Measurements from ENCODE around the gene ADAMTS3. TPM values are rescaled to one million over a fixed set of nuclear protein-coding genes. Genes with fewer than 3 reads are reported as not detected.

ADAMTS3 gene
- total RNA-seq, 1 donor from 2014 or later, result 11.0 TPM

GRCh38 chr4:72449705-72450104 lies 119.3 kb downstream of the ADAMTS3 start:
- Mint-ChIP-seq H3K36me3 (no peaks in the 10 kb centered on the region), H3K27me3 (ENCODE audit: low read depth) (no peaks in the 10 kb centered on the region)
- TF ChIP-seq CTCF (IDR thresholded peaks at IDR 0.05; ENCODE audit: unreplicated experiment), result no peak

GRCh38 chr4:72448231-72448630 lies 120.8 kb downstream of the ADAMTS3 start:
- H3K27me3 Mint-ChIP-seq (ENCODE audit: low read depth), result no peaks in the 10 kb centered on the region
- H3K9me3 Mint-ChIP-seq, result no peaks in the 10 kb centered on the region
- no peaks in the 10 kb centered on the region for H3K4me1 Mint-ChIP-seq
- no peak for TF ChIP-seq CTCF (IDR thresholded peaks at IDR 0.05; ENCODE audit: unreplicated experiment)
- H3K4me3 Mint-ChIP-seq, result no peak overlapping the region
- DNase-seq (ENCODE audit: low spot score in 2 of 2, unreplicated experiment in 2 of 2), result no peak
- no peaks in the 10 kb centered on the region for H3K36me3 Mint-ChIP-seq
- no peak overlapping the region for H3K27ac Mint-ChIP-seq

More at GRCh38 chr4:72449705-72450104, 119.3 kb downstream of the ADAMTS3 start:
- Mint-ChIP-seq H3K27ac (no peak overlapping the region), H3K4me3 (no peak overlapping the region), H3K9me3 (no peaks in the 10 kb centered on the region), H3K4me1 (no peaks in the 10 kb centered on the region)
- DNase-seq (ENCODE audit: low spot score in 2 of 2, unreplicated experiment in 2 of 2), result no peak

- no peak for TF ChIP-seq CTCF (IDR thresholded peaks at IDR 0.05; ENCODE audit: unreplicated experiment)
- H3K4me3 Mint-ChIP-seq, result no peak overlapping the region
- H3K9me3 Mint-ChIP-seq, result no peaks in the 10 kb centered on the region
- no peaks in the 10 kb centered on the region for H3K36me3 Mint-ChIP-seq
- DNase-seq (ENCODE audit: low spot score in 2 of 2, unreplicated experiment in 2 of 2), result no peak
- H3K4me1 Mint-ChIP-seq, result no peaks in the 10 kb centered on the region
- no peak overlapping the region for H3K27ac Mint-ChIP-seq
- H3K27me3 Mint-ChIP-seq (ENCODE audit: low read depth), result no peaks in the 10 kb centered on the region
These were observed 122.5 kb downstream of the ADAMTS3 start for GRCh38 chr4:72446353-72447055.

GRCh38 chr4:72444092-72444491 lies 124.9 kb downstream of the ADAMTS3 start:
- Mint-ChIP-seq H3K36me3 (no peaks in the 10 kb centered on the region), H3K27me3 (ENCODE audit: low read depth) (no peaks in the 10 kb centered on the region)
- TF ChIP-seq CTCF (IDR thresholded peaks at IDR 0.05; ENCODE audit: unreplicated experiment), result no peak

GRCh38 chr4:72442715-72443114 lies 126.3 kb downstream of the ADAMTS3 start:
- Mint-ChIP-seq H3K4me1 (no peaks in the 10 kb centered on the region), H3K9me3 (no peaks in the 10 kb centered on the region), H3K4me3 (no peak overlapping the region), H3K36me3 (no peaks in the 10 kb centered on the region), H3K27me3 (ENCODE audit: low read depth) (no peaks in the 10 kb centered on the region), H3K27ac (no peak overlapping the region)
- TF ChIP-seq CTCF (IDR thresholded peaks at IDR 0.05; ENCODE audit: unreplicated experiment), result no peak
- DNase-seq (ENCODE audit: low spot score in 2 of 2, unreplicated experiment in 2 of 2), result no peak

More at GRCh38 chr4:72444092-72444491, 124.9 kb downstream of the ADAMTS3 start:
- Mint-ChIP-seq H3K4me1 (no peaks in the 10 kb centered on the region), H3K4me3 (no peak overlapping the region), H3K9me3 (no peaks in the 10 kb centered on the region), H3K27ac (no peak overlapping the region)
- no peak for DNase-seq (ENCODE audit: low spot score in 2 of 2, unreplicated experiment in 2 of 2)
